Motor neuron (in vitro differentiated cells): ENCODE data around the gene PPP1R15B. TPM values are rescaled to one million over a fixed set of nuclear protein-coding genes. Genes with fewer than 3 reads are reported as not detected.

Source experiments
- ATAC-seq, 8 experiments: fragments of 200-7000 bp; cut with Tn5 transposase; replicated peaks in 6 of 8; 2 replicates each; pipeline ENCODE4 v1.8.0; 2021; ENCODE audit warnings: mild to moderate bottlenecking in 8 of 8, moderate library complexity in 8 of 8
- H3K27ac ChIP-seq, 2 donors: fragments of 250-450 bp; sonication (Bioruptor Pico); 2 replicates each; pipeline ENCODE4 v1.9.0; 2021; ENCODE audit warnings: antibody characterized with exemption in 2 of 2, mild to moderate bottlenecking in 2 of 2, moderate library complexity in 1 of 2
- H3K4me1 ChIP-seq, 2 donors: fragments of 250-450 bp; sonication (Bioruptor Pico); replicated peaks in 1 of 2; 2 replicates each; pipeline ENCODE4 v1.6.1; 2021; ENCODE audit warnings: antibody characterized with exemption in 2 of 2, mild to moderate bottlenecking in 2 of 2, moderate library complexity in 1 of 2
- H3K4me3 ChIP-seq, 5 donors: fragments of 250-450 bp; sonication (Bioruptor Pico); 2 replicates each; pipeline ENCODE4 v1.9.0; 2021; ENCODE audit warnings: antibody characterized with exemption in 5 of 5, mild to moderate bottlenecking in 5 of 5, moderate library complexity in 4 of 5
- WGBS, 10 experiments: fragments of 450-650 bp; shearing (Covaris generic); methylation state at CpG; one replicate each; pipeline ENCODE4 v1.0.0; 2022; 5-methylcytosine and 5-hydroxymethylcytosine counted together
- in situ Hi-C, 9 experiments: fragments of 400-800 bp; cut with MboI; loops; one replicate each; pipeline ENCODE4 v1.15.0; 2021; ENCODE audit warnings: low sequenced_read_pairs in 9 of 9, low pct_unique_long_range_greater_than_20kb in 2 of 9; ENCODE audit not compliant: unreplicated experiment in 9 of 9
- total RNA-seq, 8 experiments: library from RNA; unstranded; fragments of 300-600 nt; gene quantifications; 2 replicates each; pipeline versions ENCODE4 v1.2.3 to v1.2.4, GENCODE V29; 2022

Gene PPP1R15B
- total RNA-seq, 8 experiments from 2014 or later = 29.7 to 87.0 (median 55.9) TPM

- no peak overlapping the region for H3K4me3 ChIP-seq
- peaks cover 25 to 27% of the 10 kb centered on the region in 2 donors for H3K4me1 ChIP-seq
- in situ Hi-C loops = loop anchor here in 7 of 9 experiments (5.0 to 10.0 kb wide), 2 partner anchors 53 to 55 kb away; no protein-coding TSS in a partner anchor
- 82 to 90% (median 84%) methylated on average over 2 to 5 of the region's 8 CpGs; no CpG with 5 or more reads in 6 of the 10 experiments for WGBS, 10 experiments
- no peak overlapping the region for H3K27ac ChIP-seq
- ATAC-seq = no peak
Observed at GRCh38 chr1:204449678-204450280, 38.2 kb upstream of the PPP1R15B start.

GRCh38 chr1:204448991-204449677 lies 37.5 kb upstream of the PPP1R15B start:
- no peak overlapping the region for H3K4me3 ChIP-seq
- 60 to 100% (median 95%) methylated on average over 2 to 5 of the region's 6 CpGs; no CpG with 5 or more reads in 4 of the 10 experiments for WGBS, 10 experiments
- in situ Hi-C loops = loop anchor here in 7 of 9 experiments (5.0 to 10.0 kb wide), 2 partner anchors 53 to 56 kb away; no protein-coding TSS in a partner anchor
- no peak overlapping the region for H3K27ac ChIP-seq
- peaks cover 19 to 20% of the 10 kb centered on the region in 2 donors for H3K4me1 ChIP-seq
- ATAC-seq = no peak

DNA sequence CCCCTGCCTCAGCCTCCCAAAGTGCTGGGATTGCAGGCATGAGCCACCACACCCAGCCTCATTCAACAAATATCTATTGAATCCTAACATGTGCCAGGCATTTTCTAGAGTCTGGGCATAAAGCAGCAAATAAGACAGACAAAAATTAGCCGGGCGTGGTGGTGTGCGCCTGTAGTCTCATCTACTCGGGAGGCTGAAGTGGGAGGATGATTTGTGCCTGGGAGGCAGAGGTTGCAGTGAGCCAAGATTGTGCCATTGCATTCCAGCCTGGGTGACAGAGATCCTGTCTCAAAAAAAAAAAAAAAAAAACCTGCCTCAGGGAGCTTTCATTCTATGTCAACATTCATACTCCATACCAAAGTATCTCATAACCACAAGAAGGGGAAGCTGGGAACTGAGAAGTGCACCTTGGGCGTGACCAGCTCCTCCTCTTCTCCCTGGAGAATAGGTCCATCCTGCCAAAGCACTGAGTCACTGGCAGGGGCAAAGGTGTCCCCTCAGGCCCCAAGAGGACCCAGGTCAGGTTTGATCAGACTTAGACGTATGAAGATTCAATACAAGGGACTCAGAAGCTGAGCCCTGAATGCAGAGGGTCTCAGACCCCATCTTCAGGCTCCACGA lies 36.8 kb upstream of the PPP1R15B start:
- in situ Hi-C loops = loop anchor here in 7 of 9 experiments (5.0 to 10.0 kb wide), 2 partner anchors 54 to 56 kb away; no protein-coding TSS in a partner anchor
- ATAC-seq = peak in 1 of 8 experiments; percentile 12
- Histone ChIP-seq H3K4me1 (peaks cover 17 to 18% of the 10 kb centered on the region in 2 donors), H3K27ac (no peak overlapping the region), H3K4me3 (no peak overlapping the region)
- 60 to 100% (median 94%) methylated on average over 1 to 7 of the region's 7 CpGs; no CpG with 5 or more reads in 2 of the 10 experiments for WGBS, 10 experiments

- no peak overlapping the region for H3K4me3 ChIP-seq
- H3K27ac ChIP-seq = peak overlapping the region; percentile 60 to 76
- H3K4me1 ChIP-seq = peaks cover 17 to 18% of the 10 kb centered on the region in 2 donors
- in situ Hi-C loops = loop anchor here in 7 of 9 experiments (5.0 to 10.0 kb wide), 2 partner anchors 55 to 57 kb away; no protein-coding TSS in a partner anchor
- no peak for ATAC-seq
- 0 to 86% (median 64%) methylated on average over 1 to 4 of the region's 4 CpGs; no CpG with 5 or more reads in 2 of the 10 experiments for WGBS, 10 experiments
Observed at GRCh38 chr1:204447736-204448135, 36.1 kb upstream of the PPP1R15B start.

DNA sequence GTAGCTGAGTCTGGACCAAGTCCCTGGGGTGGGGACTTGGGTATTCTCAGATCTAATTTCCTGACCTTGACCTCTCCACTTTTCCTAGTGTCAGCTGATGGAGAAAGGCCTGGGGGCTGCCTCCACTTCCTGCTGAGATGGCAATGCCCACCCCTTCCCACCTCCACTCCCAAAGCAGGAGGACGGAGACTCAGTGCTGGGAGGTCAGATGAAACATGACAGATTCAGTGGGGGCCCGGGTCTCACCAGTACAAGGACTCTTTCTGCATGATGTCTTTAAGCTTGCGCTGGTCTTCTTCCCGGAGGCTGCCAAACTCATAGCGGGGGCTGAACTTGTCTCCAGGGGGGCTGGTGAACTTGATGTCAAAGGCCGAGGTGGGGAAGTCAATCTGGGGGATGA lies 35.6 kb upstream of the PPP1R15B start:
- in situ Hi-C loops = loop anchor here in 7 of 9 experiments (5.0 to 10.0 kb wide), 2 partner anchors 55 to 58 kb away; no protein-coding TSS in a partner anchor
- H3K4me3 ChIP-seq = no peak overlapping the region
- ATAC-seq = no peak

DNA sequence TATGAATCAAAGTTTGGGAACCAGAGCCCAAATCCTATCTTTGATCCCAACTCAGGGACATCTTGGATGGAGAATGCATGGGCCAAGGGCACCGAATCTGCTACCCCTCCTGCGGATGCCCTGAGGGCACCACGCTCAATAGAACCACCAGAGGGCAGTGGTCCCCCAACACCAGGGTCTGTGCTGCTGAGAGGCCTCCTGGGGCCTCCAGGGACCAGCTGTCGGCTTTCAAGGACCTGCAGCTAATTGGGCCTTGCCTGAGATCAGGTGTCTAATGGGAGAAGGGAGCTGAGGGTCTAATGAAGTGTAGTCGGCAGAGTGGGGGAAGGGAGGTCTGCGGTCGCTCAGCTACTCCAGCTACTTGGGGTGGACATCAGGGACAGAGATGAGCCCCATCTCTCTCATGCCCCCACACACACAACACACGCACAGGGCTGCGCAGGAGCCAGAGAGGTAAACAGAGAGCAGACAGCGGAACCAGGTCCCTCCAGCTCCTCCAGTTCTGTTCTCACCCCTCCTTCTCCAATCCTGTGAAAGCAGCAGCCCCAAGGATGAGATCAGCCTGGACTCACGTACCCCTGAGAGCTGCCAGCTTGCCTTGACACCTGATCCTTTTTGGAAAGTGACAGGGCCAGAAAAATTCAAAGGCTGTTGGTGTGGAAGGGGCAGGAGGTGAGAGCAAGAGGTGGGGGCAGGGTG lies 34.9 kb upstream of the PPP1R15B start:
- in situ Hi-C loops = loop anchor here in 7 of 9 experiments (5.0 to 10.0 kb wide), 2 partner anchors 56 to 58 kb away; no protein-coding TSS in a partner anchor
- no peak overlapping the region for H3K4me3 ChIP-seq

More for the DNA sequence above, 35.6 kb upstream of the PPP1R15B start:
- WGBS, 10 experiments = 70 to 90% (median 80%) methylated on average over 1 to 5 of the region's 6 CpGs; no CpG with 5 or more reads in 5 of the 10 experiments
- Histone ChIP-seq H3K4me1 (peaks cover 17 to 18% of the 10 kb centered on the region in 2 donors), H3K27ac (peak overlapping the region; percentile 60 to 76)

DNA sequence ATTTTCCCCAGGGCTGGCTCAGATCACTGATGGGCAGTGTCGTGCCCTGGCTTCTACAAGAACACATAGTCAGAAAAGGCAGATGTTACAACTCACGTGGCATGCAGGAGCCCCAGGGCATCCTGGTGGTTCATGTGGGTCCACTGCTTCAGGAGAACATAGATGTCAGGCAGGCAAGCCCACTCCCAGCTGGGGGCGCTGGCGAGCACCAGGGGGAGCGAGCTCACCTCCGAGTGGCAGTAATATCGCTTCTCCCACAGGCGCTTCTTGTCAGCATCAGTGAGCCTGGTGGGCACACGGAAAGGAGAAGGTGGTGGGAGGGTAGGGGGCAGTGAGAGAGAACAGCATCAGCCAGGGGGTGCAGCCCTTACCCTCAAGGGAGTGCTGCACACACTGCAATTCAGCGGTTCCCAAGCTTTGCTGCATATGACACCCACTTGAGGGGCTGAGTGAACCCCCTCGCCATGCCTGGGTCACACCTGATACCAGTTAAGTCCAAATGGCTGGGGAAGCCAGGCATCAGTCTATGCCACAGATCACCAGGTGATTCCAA lies 34.3 kb upstream of the PPP1R15B start:
- Histone ChIP-seq H3K27ac (no peak overlapping the region), H3K4me1 (peaks cover 17 to 18% of the 10 kb centered on the region in 2 donors), H3K4me3 (no peak overlapping the region)
- peak in 7 of 8 experiments; percentile 1 to 78 (median 5) for ATAC-seq
- in situ Hi-C loops = loop anchor here in 7 of 9 experiments (5.0 to 10.0 kb wide), 2 partner anchors 56 to 59 kb away; no protein-coding TSS in a partner anchor
- 15 to 100% (median 67%) methylated on average over 1 to 10 of the region's 11 CpGs for WGBS, 10 experiments

More for the DNA sequence above, 34.9 kb upstream of the PPP1R15B start:
- Histone ChIP-seq H3K4me1 (peaks cover 17 to 18% of the 10 kb centered on the region in 2 donors), H3K27ac (peak overlapping the region; percentile 60 to 76)
- 17 to 92% (median 45%) methylated on average over 2 to 5 of the region's 11 CpGs; no CpG with 5 or more reads in 6 of the 10 experiments for WGBS, 10 experiments
- peak; percentile 64 to 97 (median 96) for ATAC-seq

DNA sequence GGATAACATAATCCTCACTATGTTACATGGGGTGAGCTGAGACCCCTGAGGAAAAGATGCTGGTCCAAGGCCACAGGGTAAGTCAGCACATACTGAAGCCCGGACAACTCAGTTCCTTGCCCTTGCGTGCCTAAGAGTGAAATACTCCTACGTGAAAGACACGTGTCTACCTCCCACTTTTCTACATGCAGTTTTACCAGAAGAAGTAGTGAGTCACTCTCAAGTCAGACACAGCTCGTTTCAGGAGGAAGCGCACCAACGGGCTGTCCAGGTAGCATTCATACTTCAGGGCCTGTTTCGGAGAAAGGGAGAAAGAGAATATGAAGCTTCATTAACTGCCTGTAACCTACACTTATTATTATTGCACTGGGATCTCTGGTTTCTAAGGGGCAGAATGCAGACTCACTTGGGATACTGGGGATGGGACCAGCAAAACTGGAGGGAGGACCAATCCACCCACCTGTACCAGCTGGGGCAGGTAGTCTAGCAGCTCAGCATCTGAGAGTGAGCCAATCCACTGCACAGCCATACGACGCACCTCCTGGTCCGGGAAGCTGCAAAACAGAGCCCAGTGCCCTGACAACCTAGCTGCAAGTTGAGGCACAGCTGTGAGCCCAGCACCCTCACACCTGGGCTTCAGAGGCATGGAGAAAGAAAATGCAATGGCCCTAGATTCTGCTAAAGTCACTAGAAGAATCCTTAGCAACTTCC lies 32.4 kb upstream of the PPP1R15B start:
- WGBS, 10 experiments = 67 to 100% (median 80%) methylated on average over 3 to 10 of the region's 11 CpGs; no CpG with 5 or more reads in 2 of the 10 experiments
- H3K4me3 ChIP-seq = no peak overlapping the region
- no peak for ATAC-seq
- H3K27ac ChIP-seq = no peak overlapping the region
- peaks cover 17 to 18% of the 10 kb centered on the region in 2 donors for H3K4me1 ChIP-seq
- in situ Hi-C loops = loop anchor here in 5 of 9 experiments (10.0 kb wide), 1 partner anchor 61 kb away; no protein-coding TSS in a partner anchor

- H3K27ac ChIP-seq = no peak overlapping the region
- in situ Hi-C loops = loop anchor here in 5 of 9 experiments (10.0 kb wide), 1 partner anchor 62 kb away; no protein-coding TSS in a partner anchor
- peaks cover 14 to 18% of the 10 kb centered on the region in 2 donors for H3K4me1 ChIP-seq
- no peak overlapping the region for H3K4me3 ChIP-seq
- 60 to 100% (median 100%) methylated on average over 1 to 7 of the region's 8 CpGs; no CpG with 5 or more reads in 3 of the 10 experiments for WGBS, 10 experiments
- no peak for ATAC-seq
Observed at GRCh38 chr1:204443260-204443619, 31.6 kb upstream of the PPP1R15B start.

DNA sequence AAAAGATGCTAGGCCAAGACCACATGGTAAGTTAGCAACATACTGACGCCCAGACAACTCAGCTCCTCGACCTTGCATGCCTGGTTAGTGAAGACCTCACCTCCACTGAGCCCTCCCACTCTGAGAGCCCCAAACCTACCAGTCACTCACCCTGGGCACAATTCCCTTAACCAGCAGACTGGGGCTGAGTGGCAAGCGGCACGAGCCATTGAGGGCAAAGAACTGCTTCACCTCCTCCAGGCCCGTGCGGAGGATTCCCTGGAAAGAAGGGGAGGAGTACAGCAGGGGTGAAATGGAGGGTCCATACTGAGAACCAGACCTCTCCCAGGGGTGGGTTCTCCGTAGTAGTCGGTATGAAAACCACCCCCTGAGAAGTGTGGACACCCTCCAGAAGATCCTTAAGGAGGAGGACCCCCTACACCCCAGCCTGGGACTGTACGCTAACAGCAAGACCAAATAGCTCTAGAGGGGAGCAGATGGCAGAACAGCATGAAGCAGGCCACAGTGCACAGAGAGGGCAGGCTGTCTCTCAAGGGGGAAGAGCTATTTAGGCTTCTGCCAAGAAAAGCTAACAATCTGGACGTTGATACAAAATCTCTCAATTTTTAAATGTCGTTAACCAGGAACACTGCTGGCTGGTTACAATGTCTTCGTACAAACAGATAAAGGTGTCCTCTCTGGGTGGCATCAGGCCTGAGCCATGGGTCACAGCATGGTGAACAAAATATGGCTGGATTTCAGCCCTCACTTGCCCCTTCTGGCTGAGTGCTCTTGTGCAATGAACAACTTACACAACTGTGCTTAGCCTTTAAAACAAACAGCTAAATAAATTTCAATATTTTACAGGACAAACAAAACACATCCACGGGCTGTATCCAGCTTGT lies 31.0 kb upstream of the PPP1R15B start:
- Histone ChIP-seq H3K4me1 (peaks cover 11 to 12% of the 10 kb centered on the region in 2 donors), H3K27ac (no peak overlapping the region), H3K4me3 (no peak overlapping the region)
- in situ Hi-C loops = loop anchor here in 5 of 9 experiments (10.0 kb wide), 1 partner anchor 62 kb away; no protein-coding TSS in a partner anchor
- no peak for ATAC-seq
- 82 to 100% (median 91%) methylated on average over 1 to 12 of the region's 13 CpGs; no CpG with 5 or more reads in 1 of the 10 experiments for WGBS, 10 experiments
